Peyer's patch (tissue), 4 donors: ENCODE data around the gene YDJC.
"Not testable (repeated sequence)": the region's sequence is repeated elsewhere in the genome, so short reads cannot be mapped to it uniquely, and the experiment has no call there.

Source experiments
- POLR2A ChIP-seq, 2 donors: fragments of 450-650 bp; IDR thresholded peaks; one replicate each; pipeline ENCODE4 v1.5.1; 2017; ENCODE audit warnings: antibody characterized with exemption in 2 of 2, mild to moderate bottlenecking in 2 of 2, moderate library complexity in 2 of 2
- TF ChIP-seq, protein P1 (sequence below), 6 experiments: fragments of 450-650 bp in 4 of 6; fragments of 200-600 bp in 2 of 6; sonication (generic) in 1 of 6; IDR thresholded peaks; one replicate each; pipeline ENCODE4 v1.5.1; 2017 to 2019; ENCODE audit warnings: antibody characterized with exemption in 6 of 6, mild to moderate bottlenecking in 3 of 6, moderate library complexity in 1 of 6

DNA sequence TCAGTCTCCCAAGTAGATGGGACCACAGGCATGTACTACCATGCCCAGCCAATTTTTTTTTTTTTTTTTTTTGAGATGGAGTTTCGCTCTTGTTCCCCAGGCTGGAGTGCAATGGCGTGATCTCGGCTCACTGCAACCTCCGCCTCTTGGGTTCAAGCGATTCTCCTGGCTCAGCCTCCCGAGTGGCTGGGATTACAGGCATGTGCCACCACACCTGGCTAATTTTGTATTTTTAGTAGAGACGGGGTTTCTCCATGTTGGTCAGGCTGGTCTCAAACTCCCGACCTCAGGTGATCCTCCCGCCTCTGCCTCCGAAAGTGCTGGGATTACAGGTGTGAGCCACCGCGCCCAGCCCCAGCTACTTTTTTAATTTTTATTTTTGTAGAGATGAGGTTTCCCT is 49.0 kb upstream of the YDJC start:
- TF ChIP-seq, protein P1, sequence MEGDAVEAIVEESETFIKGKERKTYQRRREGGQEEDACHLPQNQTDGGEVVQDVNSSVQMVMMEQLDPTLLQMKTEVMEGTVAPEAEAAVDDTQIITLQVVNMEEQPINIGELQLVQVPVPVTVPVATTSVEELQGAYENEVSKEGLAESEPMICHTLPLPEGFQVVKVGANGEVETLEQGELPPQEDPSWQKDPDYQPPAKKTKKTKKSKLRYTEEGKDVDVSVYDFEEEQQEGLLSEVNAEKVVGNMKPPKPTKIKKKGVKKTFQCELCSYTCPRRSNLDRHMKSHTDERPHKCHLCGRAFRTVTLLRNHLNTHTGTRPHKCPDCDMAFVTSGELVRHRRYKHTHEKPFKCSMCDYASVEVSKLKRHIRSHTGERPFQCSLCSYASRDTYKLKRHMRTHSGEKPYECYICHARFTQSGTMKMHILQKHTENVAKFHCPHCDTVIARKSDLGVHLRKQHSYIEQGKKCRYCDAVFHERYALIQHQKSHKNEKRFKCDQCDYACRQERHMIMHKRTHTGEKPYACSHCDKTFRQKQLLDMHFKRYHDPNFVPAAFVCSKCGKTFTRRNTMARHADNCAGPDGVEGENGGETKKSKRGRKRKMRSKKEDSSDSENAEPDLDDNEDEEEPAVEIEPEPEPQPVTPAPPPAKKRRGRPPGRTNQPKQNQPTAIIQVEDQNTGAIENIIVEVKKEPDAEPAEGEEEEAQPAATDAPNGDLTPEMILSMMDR (IDR thresholded peaks at IDR 0.05): not testable (repeated sequence)
- TF ChIP-seq POLR2A (IDR thresholded peaks at IDR 0.05): not testable (repeated sequence)
